PC-3 (cell line): ENCODE measurements around the gene CYP1B1. TPM values are rescaled to one million over a fixed set of nuclear protein-coding genes. Genes with fewer than 3 reads are reported as not detected.

Experiments
- ATAC-seq: fragments of 200-7000 bp; cut with Tn5 transposase; 2 replicates; pipeline ENCODE4 v1.9.1; 2020; ENCODE audit warnings: mild to moderate bottlenecking, moderate library complexity
- BruUV-seq: library from RNA; stranded (reverse); fragments of 400-500 nt; replicated peaks from 2 replicates; lab custom pipeline; 2021; lab: Mats Ljungman, UMichigan
- CTCF ChIA-PET: fragments of 300-600 bp; sonication (Branson Sonifier 250); formaldehyde crosslinking; loops from one replicate; lab custom pipeline; 2022; ENCODE audit warnings: antibody characterized with exemption; lab: Charles Lee
- POLR2A ChIA-PET: fragments of 300-600 bp; sonication (Branson Sonifier 250); formaldehyde crosslinking; loops from one replicate; lab custom pipeline; 2022; ENCODE audit warnings: antibody characterized with exemption; ENCODE audit not compliant: unreplicated experiment; lab: Charles Lee
- DNase-seq: peaks from one replicate; pipeline ENCODE4 v3.0.0-alpha.2; 2015
- H2AFZ ChIP-seq: fragments of 300-600 bp; sonication (generic); 2 replicates; pipeline ENCODE4 v1.6.0; 2016; ENCODE audit warnings: antibody characterized with exemption, low read length
- H3F3A ChIP-seq: fragments of 300-600 bp; sonication (generic); one replicate; pipeline ENCODE4 v1.6.0; 2017; ENCODE audit warnings: antibody characterized with exemption, low read length, control low read depth, mild to moderate bottlenecking; ENCODE audit not compliant: unreplicated experiment
- H3K27ac ChIP-seq: fragments of 300-600 bp; sonication (generic); 2 replicates; pipeline ENCODE4 v1.5.1; 2016; ENCODE audit warnings: mild to moderate bottlenecking, low read length
- H3K27me3 ChIP-seq: fragments of 300-600 bp; sonication (generic); 2 replicates; pipeline ENCODE4 v1.6.1; 2016; ENCODE audit warnings: low read length, mixed read lengths
- H3K36me3 ChIP-seq: fragments of 300-600 bp; sonication (generic); 2 replicates; pipeline ENCODE4 v1.6.1; 2016; ENCODE audit warnings: low read depth, mixed run types, low read length, mixed read lengths
- H3K4me1 ChIP-seq: fragments of 300-600 bp; sonication (generic); 2 replicates; pipeline ENCODE4 v1.5.1; 2016; ENCODE audit warnings: low read length; ENCODE audit not compliant: insufficient read depth
- H3K4me2 ChIP-seq: fragments of 300-600 bp; sonication (generic); 2 replicates; pipeline ENCODE4 v1.6.0; 2016; ENCODE audit warnings: low read length
- H3K4me3 ChIP-seq: fragments of 300-600 bp; sonication (generic); 2 replicates; pipeline ENCODE4 v1.5.1; 2016; ENCODE audit warnings: mild to moderate bottlenecking, low read length, mixed read lengths
- H3K79me2 ChIP-seq: fragments of 300-600 bp; sonication (generic); 2 replicates; pipeline ENCODE4 v1.6.1; 2017; ENCODE audit warnings: low read length, mixed read lengths
- H3K9ac ChIP-seq: fragments of 300-600 bp; sonication (generic); 2 replicates; pipeline ENCODE4 v1.6.0; 2016; ENCODE audit warnings: mild to moderate bottlenecking, low read length
- H3K9me2 ChIP-seq: fragments of 300-600 bp; sonication (generic); replicated peaks from 2 replicates; pipeline ENCODE4 v1.6.1; 2016; ENCODE audit warnings: mixed run types, low read length, mixed read lengths
- H3K9me3 ChIP-seq: fragments of 300-600 bp; sonication (generic); 2 replicates; pipeline ENCODE4 v1.6.1; 2016; ENCODE audit warnings: low read length, mixed read lengths
- H4K20me1 ChIP-seq: fragments of 300-600 bp; sonication (generic); 2 replicates; pipeline ENCODE4 v1.6.1; 2016; ENCODE audit warnings: low read length, mixed read lengths
- CTCF ChIP-seq: fragments of 300-600 bp; sonication (generic); conservative IDR thresholded peaks from 2 replicates; pipeline ENCODE4 v1.5.1; 2017; ENCODE audit warnings: antibody characterized with exemption, low read depth, mild to moderate bottlenecking, low read length
- EZH2 ChIP-seq: fragments of 300-600 bp; sonication (generic); IDR thresholded peaks from one replicate; pipeline ENCODE4 v1.6.1; 2017; ENCODE audit warnings: antibody characterized with exemption, mild to moderate bottlenecking, low read length; ENCODE audit not compliant: unreplicated experiment
- EZH2phosphoT487 ChIP-seq: fragments of 300-600 bp; sonication (generic); IDR thresholded peaks from 2 replicates; pipeline ENCODE4 v1.6.1; 2018; ENCODE audit warnings: mild to moderate bottlenecking, antibody characterized with exemption, low read length, borderline replicate concordance
- intact Hi-C: fragments of 100-400 bp; cut with micrococcal nuclease; formaldehyde crosslinking; loops from 2 replicates; pipeline ENCODE4 v1.9.0; 2023
- total RNA-seq: library from RNA; depleted of rRNA; stranded (reverse); fragments of >200 nt; gene quantifications from 2 replicates; pipeline ENCODE4 v1.2.3, GENCODE V29; 2014

CYP1B1 gene
- total RNA-seq, 1 experiment from 2014 or later: 37.2 TPM

- no TSS peak for BruUV-seq
- no peaks in the 10 kb centered on the region for H3F3A ChIP-seq
- H3K4me1 ChIP-seq: no peaks in the 10 kb centered on the region
Observed at GRCh38 chr2:38045811-38046210, 30.1 kb downstream of the CYP1B1 start.

GRCh38 chr2:38039121-38039910, 36.6 kb downstream of the CYP1B1 start:
- H3K27me3 ChIP-seq: 0 out of 2 replicates have a peak, but pooled peaks cover 3% of the 10 kb centered on the region
- ChIA-PET CTCF (no interaction called here), POLR2A (no interaction called here)
- H3K4me1 ChIP-seq: no peaks in the 10 kb centered on the region
- no peaks in the 10 kb centered on the region for H4K20me1 ChIP-seq
- TF ChIP-seq CTCF (no peak), EZH2 (no peak), EZH2phosphoT487 (no peak)
- no peaks in the 10 kb centered on the region for H3K36me3 ChIP-seq
- DNase-seq (no peak), ATAC-seq (no peak)
- no TSS peak for BruUV-seq
- no peaks in the 10 kb centered on the region for H3K9me3 ChIP-seq
- no peak overlapping the region for H2AFZ ChIP-seq
- H3K27ac ChIP-seq: no peak overlapping the region
- no peaks in the 10 kb centered on the region for H3K79me2 ChIP-seq
- intact Hi-C loops: no loop called here
- H3F3A ChIP-seq: no peaks in the 10 kb centered on the region
- no peak overlapping the region for H3K4me2 ChIP-seq
- no peak overlapping the region for H3K4me3 ChIP-seq
- no peak overlapping the region for H3K9ac ChIP-seq
- H3K9me2 ChIP-seq: no peaks in the 10 kb centered on the region

More at GRCh38 chr2:38045811-38046210, 30.1 kb downstream of the CYP1B1 start:
- Histone ChIP-seq H3K4me2 (no peak overlapping the region), H3K4me3 (no peak overlapping the region), H3K27me3 (no peaks in the 10 kb centered on the region), H3K27ac (no peak overlapping the region), H2AFZ (no peak overlapping the region), H3K36me3 (no peaks in the 10 kb centered on the region), H4K20me1 (no peaks in the 10 kb centered on the region), H3K9me3 (no peaks in the 10 kb centered on the region), H3K9me2 (no peaks in the 10 kb centered on the region), H3K9ac (no peak overlapping the region), H3K79me2 (no peaks in the 10 kb centered on the region)
- TF ChIP-seq EZH2phosphoT487 (no peak), EZH2 (no peak), CTCF (no peak)
- CTCF ChIA-PET: no interaction called here
- intact Hi-C loops: no loop called here
- DNase-seq (no peak), ATAC-seq (no peak)
- POLR2A ChIA-PET: no interaction called here

GRCh38 chr2:38038682-38039081, 37.3 kb downstream of the CYP1B1 start:
- no TSS peak for BruUV-seq
- ATAC-seq (no peak), DNase-seq (no peak)
- no peaks in the 10 kb centered on the region for H3K79me2 ChIP-seq
- H3K4me1 ChIP-seq: no peaks in the 10 kb centered on the region
- no peaks in the 10 kb centered on the region for H3K36me3 ChIP-seq
- TF ChIP-seq EZH2: no peak
- no peak overlapping the region for H3K4me2 ChIP-seq
- H2AFZ ChIP-seq: no peak overlapping the region
- H4K20me1 ChIP-seq: no peaks in the 10 kb centered on the region
- no peak overlapping the region for H3K27ac ChIP-seq
- no peaks in the 10 kb centered on the region for H3F3A ChIP-seq
- H3K9me3 ChIP-seq: no peaks in the 10 kb centered on the region
- H3K27me3 ChIP-seq: 0 out of 2 replicates have a peak, but pooled peaks cover 3% of the 10 kb centered on the region
- no peaks in the 10 kb centered on the region for H3K9me2 ChIP-seq
- H3K4me3 ChIP-seq: no peak overlapping the region
- H3K9ac ChIP-seq: no peak overlapping the region
- CTCF ChIA-PET: no interaction called here
- POLR2A ChIA-PET: no interaction called here
- intact Hi-C loops: no loop called here
